Sigmoid colon (tissue), 7 donors: ENCODE data around the gene TSPAN32. TPM values are rescaled to one million over a fixed set of nuclear protein-coding genes. Genes with fewer than 3 reads are reported as not detected.

Experiments used
- DNase-seq: peaks from one replicate; pipeline ENCODE4 v3.0.0-alpha.2; 2019
- H3K27ac ChIP-seq, 4 donors: fragments of 200-600 bp; sonication (generic); one replicate each; pipeline ENCODE4 v1.5.1; 2016 to 2019; ENCODE audit warnings: mild to moderate bottlenecking in 1 of 4
- H3K27me3 ChIP-seq, 3 donors: fragments of 200-600 bp; sonication (generic); one replicate each; pipeline ENCODE4 v1.5.1; 2019; ENCODE audit warnings: mild to moderate bottlenecking in 1 of 3
- H3K36me3 ChIP-seq, 4 donors: fragments of 200-600 bp; sonication (generic); one replicate each; pipeline ENCODE4 v1.5.1; 2016 to 2019
- H3K4me1 ChIP-seq, 4 donors: fragments of 200-600 bp; sonication (generic); one replicate each; pipeline ENCODE4 v1.5.1; 2017 to 2019
- H3K4me3 ChIP-seq, 4 donors: fragments of 200-600 bp; sonication (generic); one replicate each; pipeline ENCODE4 v1.5.1; 2017 to 2019; ENCODE audit warnings: mild to moderate bottlenecking in 2 of 4, moderate library complexity in 1 of 4
- H3K9me3 ChIP-seq, 4 donors: fragments of 200-600 bp in 3 of 4; sonication (generic) in 3 of 4; one replicate each; pipeline versions ENCODE4 v1.5.1 to v1.6.1; 2013 to 2019
- CTCF ChIP-seq, 4 experiments: fragments of 450-650 bp in 3 of 4; fragments of 200-600 bp in 1 of 4; IDR thresholded peaks; one replicate each; pipeline ENCODE4 v1.5.1; 2016 to 2019; ENCODE audit warnings: antibody characterized with exemption in 4 of 4, mild to moderate bottlenecking in 3 of 4, moderate library complexity in 2 of 4
- EP300 ChIP-seq, 4 donors: sonication (generic); formaldehyde crosslinking; IDR thresholded peaks; one replicate each; pipeline ENCODE4 v1.6.1; 2017; ENCODE audit warnings: antibody characterized with exemption in 4 of 4
- POLR2A ChIP-seq, 2 donors: fragments of 450-650 bp; IDR thresholded peaks; one replicate each; pipeline ENCODE4 v1.6.1; 2016; ENCODE audit warnings: antibody characterized with exemption in 2 of 2, mild to moderate bottlenecking in 2 of 2, moderate library complexity in 2 of 2
- POLR2AphosphoS5 ChIP-seq, 4 donors: sonication (generic); formaldehyde crosslinking; IDR thresholded peaks; one replicate each; pipeline ENCODE4 v1.6.1; 2017; ENCODE audit warnings: antibody characterized with exemption in 4 of 4
- WGBS, 2 donors: extraction: QIAGEN DNeasy Blood & Tissue Kit; methylation state at CpG; one replicate each; pipeline ENCODE4 v1.1.7; 2013; 5-methylcytosine and 5-hydroxymethylcytosine counted together
- intact Hi-C: fragments of 100-400 bp; cut with DNase I; formaldehyde crosslinking; loops from one replicate; pipeline ENCODE4 v1.15.1; 2023
- polyA plus RNA-seq, 3 donors: library from polyadenylated mRNA; stranded (reverse); fragments of 200-250 nt; gene quantifications; one replicate each; pipeline ENCODE4 v1.2.3, GENCODE V29; 2013
- total RNA-seq, 4 donors: library from RNA; depleted of rRNA; stranded (reverse); fragments of >200 nt; gene quantifications; one replicate each; pipeline ENCODE4 v1.1.0, GENCODE V29; 2016
- donor health status: healthy with polysubstance abuse.
- donor health status: Bipolar disorder and iron deficiency.
- donor health status: healthy.

The TSPAN32 gene
- total and polyA plus RNA-seq, 7 donors, result 0.81 to 5.3 (median 1.1) TPM; not detected in 2

- no peak for DNase-seq
- Histone ChIP-seq H3K4me1 (peaks cover 0 to 32% (median 28%) of the 10 kb centered on the region in 4 donors), H3K9me3 (no peaks in the 10 kb centered on the region), H3K36me3 (no peaks in the 10 kb centered on the region), H3K4me3 (peak overlapping the region; percentile 16 to 48 (median 40)), H3K27me3 (peaks cover 36 to 67% (median 49%) of the 10 kb centered on the region in 3 donors), H3K27ac (peak overlapping the region in 2 of 4 donors; percentile 14 to 43)
- TF ChIP-seq POLR2AphosphoS5 (IDR thresholded peaks at IDR 0.05) (no peak), EP300 (IDR thresholded peaks at IDR 0.05) (no peak), POLR2A (IDR thresholded peaks at IDR 0.05) (no peak), CTCF (IDR thresholded peaks at IDR 0.05) (no peak)
- WGBS, 2 donors, result 1 to 2% methylated on average over 89 of the region's 89 CpGs
- intact Hi-C loops, result no loop called here
Observed at GRCh38 chr11:2268729-2269600, 32.8 kb upstream of the TSPAN32 start.

- Histone ChIP-seq H3K36me3 (no peaks in the 10 kb centered on the region), H3K27ac (peak overlapping the region in 2 of 4 donors; percentile 14 to 43), H3K9me3 (no peaks in the 10 kb centered on the region), H3K4me3 (peak overlapping the region; percentile 16 to 48 (median 40)), H3K4me1 (peaks cover 0 to 32% (median 28%) of the 10 kb centered on the region in 4 donors), H3K27me3 (peaks cover 36 to 67% (median 49%) of the 10 kb centered on the region in 3 donors)
- no peak for DNase-seq
- intact Hi-C loops, result no loop called here
- 1% methylated on average over 104 of the region's 104 CpGs for WGBS, 2 donors
- TF ChIP-seq POLR2A (IDR thresholded peaks at IDR 0.05) (no peak), POLR2AphosphoS5 (IDR thresholded peaks at IDR 0.05) (no peak), EP300 (IDR thresholded peaks at IDR 0.05) (no peak), CTCF (IDR thresholded peaks at IDR 0.05) (no peak)
Observed at GRCh38 chr11:2269601-2270321, 32.1 kb upstream of the TSPAN32 start.

GRCh38 chr11:2270322-2271076 is 31.3 kb upstream of the TSPAN32 start, which contains the start of gene ASCL2:
ASCL2 (minus strand) TSS chr11:2270588; CDS start chr11:2270332, 256 bp downstream.
- intact Hi-C loops, result no loop called here
- H3K27me3 ChIP-seq, result peaks cover 36 to 67% (median 49%) of the 10 kb centered on the region in 3 donors
- H3K9me3 ChIP-seq, result no peaks in the 10 kb centered on the region

More at GRCh38 chr11:2270322-2271076, 31.3 kb upstream of the TSPAN32 start, which contains the start of gene ASCL2:
- Histone ChIP-seq H3K36me3 (no peaks in the 10 kb centered on the region), H3K27ac (peak within 1 kb of the TSS in 2 of 4 donors; percentile 14 to 43), H3K4me1 (peaks cover 0 to 32% (median 28%) of the 10 kb centered on the region in 4 donors), H3K4me3 (peak within 1 kb of the TSS; percentile 16 to 48 (median 40))
- DNase-seq, result no peak
- TF ChIP-seq EP300 (IDR thresholded peaks at IDR 0.05), result no peak
- TF ChIP-seq POLR2AphosphoS5 (IDR thresholded peaks at IDR 0.05), result no peak
- no peak for TF ChIP-seq CTCF (IDR thresholded peaks at IDR 0.05)
- no peak for TF ChIP-seq POLR2A (IDR thresholded peaks at IDR 0.05)
- whole genome bisulfite sequencing, 2 donors, result 1 to 2% methylated on average over 89 of the region's 89 CpGs
